K562 (cell line): Measurements from ENCODE around the gene CYSTM1. TPM values are rescaled to one million over a fixed set of nuclear protein-coding genes. Genes with fewer than 3 reads are reported as not detected.

ENCODE experiments used
- ATAC-seq: fragments of 200-7000 bp; cut with Tn5 transposase; 3 replicates; pipeline ENCODE4 v1.9.1; 2020; ENCODE audit warnings: moderate library complexity
- BruUV-seq: library from RNA; stranded (reverse); fragments of 400-500 nt; replicated peaks from 2 replicates; lab custom pipeline; 2021; lab: Mats Ljungman, UMichigan
- CTCF ChIA-PET: fragments of 300-600 bp; formaldehyde crosslinking; extraction: SDS; loops from one replicate; lab custom pipeline; 2021; ENCODE audit warnings: low intra/inter-chr PET ratio; lab: Yijun Ruan, JAX
- POLR2A ChIA-PET: fragments of 300-600, 350-650 bp; sonication (Branson Sonifier 250); formaldehyde crosslinking; extraction: SDS; loops from one replicate; lab custom pipeline; 2021; ENCODE audit warnings: antibody characterized with exemption, inconsistent platforms; lab: Yijun Ruan, JAX
- DNase-seq, 4 experiments: peaks; one replicate each; pipeline versions ENCODE4 v3.0.0 to v3.0.0-alpha.2; 2011 to 2018; ENCODE audit warnings: low spot score in 3 of 4, mixed read lengths in 3 of 4; ENCODE audit errors: extremely low read depth in 1 of 4
- FAIRE-seq: peaks from 2 replicates; lab custom pipeline; 2011; peaks lifted over from hg19 to GRCh38; lab: Jason Lieb, UNC
- H2AFZ ChIP-seq: 2 replicates; pipeline ENCODE4 v1.6.0; 2011; ENCODE audit warnings: low read depth, low read length, control low read depth, inconsistent platforms
- H3K27ac ChIP-seq: fragments of 200-600 bp; 3 replicates; pipeline ENCODE4 v1.8.0; 2011; ENCODE audit warnings: low read depth, mild to moderate bottlenecking, control low read depth, inconsistent platforms, low read length, moderate library complexity, mixed read lengths; ENCODE audit errors: extremely low read depth
- H3K27me3 ChIP-seq, 2 experiments: fragments of 300-600 bp in 1 of 2; 2 replicates in 1 of 2; 3 replicates in 1 of 2; pipeline versions ENCODE4 v1.6.0 to v1.8.0; 2011; ENCODE audit warnings: inconsistent platforms in 2 of 2, low read length in 2 of 2, mild to moderate bottlenecking in 1 of 2, mixed read lengths in 1 of 2, moderate library complexity in 1 of 2; ENCODE audit not compliant: control insufficient read depth in 2 of 2, insufficient read depth in 2 of 2
- H3K36me3 ChIP-seq: fragments of 300-600 bp; 3 replicates; pipeline ENCODE4 v1.8.0; 2011; ENCODE audit warnings: mild to moderate bottlenecking, low read length, inconsistent platforms; ENCODE audit not compliant: control insufficient read depth, insufficient read depth
- H3K4me1 ChIP-seq, 2 experiments: fragments of 200-600 bp in 1 of 2; replicated peaks in 1 of 2; 2 replicates in 1 of 2; 3 replicates in 1 of 2; pipeline versions ENCODE4 v1.5.1 to v1.8.0; 2011; ENCODE audit warnings: inconsistent platforms in 2 of 2, low read length in 2 of 2, mild to moderate bottlenecking in 1 of 2, mixed read lengths in 1 of 2, moderate library complexity in 1 of 2; ENCODE audit not compliant: control insufficient read depth in 2 of 2, insufficient read depth in 2 of 2
- H3K4me2 ChIP-seq: 2 replicates; pipeline ENCODE4 v1.6.1; 2011; ENCODE audit warnings: low read length, control low read depth, inconsistent platforms, mixed read lengths; ENCODE audit not compliant: insufficient read depth
- H3K4me3 ChIP-seq: fragments of 200-600 bp; sonication (generic), shearing (Covaris generic); 2 replicates; pipeline ENCODE4 v1.5.1; 2016; ENCODE audit warnings: control low read depth, inconsistent platforms
- H3K79me2 ChIP-seq: fragments of 200-600 bp; 3 replicates; pipeline ENCODE4 v1.8.0; 2011; ENCODE audit warnings: low read length, inconsistent platforms; ENCODE audit not compliant: control insufficient read depth, insufficient read depth
- H3K9ac ChIP-seq, 2 experiments: 2 replicates each; pipeline versions ENCODE4 v1.6.0 to v1.6.1; 2011; ENCODE audit warnings: low read depth in 2 of 2, low read length in 2 of 2, control low read depth in 1 of 2, inconsistent platforms in 1 of 2, mild to moderate bottlenecking in 1 of 2, mixed read lengths in 1 of 2; ENCODE audit not compliant: insufficient read depth in 1 of 2
- H3K9me1 ChIP-seq: one replicate; pipeline ENCODE4 v1.6.0; 2011; ENCODE audit warnings: inconsistent platforms, mild to moderate bottlenecking, low read length, moderate library complexity; ENCODE audit not compliant: control insufficient read depth, insufficient read depth
- H3K9me3 ChIP-seq: replicated peaks from 2 replicates; pipeline ENCODE4 v1.5.1; 2011; ENCODE audit warnings: low read depth, low read length, inconsistent platforms; ENCODE audit not compliant: control insufficient read depth, insufficient read depth
- H4K20me1 ChIP-seq: replicated peaks from 2 replicates; pipeline ENCODE4 v1.6.1; 2011; ENCODE audit warnings: low read length, inconsistent platforms, mixed read lengths; ENCODE audit not compliant: control insufficient read depth, insufficient read depth
- BHLHE40 ChIP-seq: IDR thresholded peaks from 2 replicates; pipeline ENCODE4 v1.6.1; 2011; ENCODE audit warnings: low read length, improper control_type of control experiment
- CTCF ChIP-seq, 3 experiments: IDR thresholded peaks in 2 of 3; conservative IDR thresholded peaks in 1 of 3; 2 replicates each; pipeline ENCODE4 v1.5.1; 2011 to 2012; ENCODE audit warnings: low read length in 3 of 3, mild to moderate bottlenecking in 3 of 3, control low read depth in 2 of 3, improper control_type of control experiment in 1 of 3, inconsistent platforms in 1 of 3, low read depth in 1 of 3, mixed read lengths in 1 of 3, moderate library complexity in 1 of 3; ENCODE audit not compliant: insufficient read depth in 2 of 3
- ETV5 ChIP-seq: sonication (generic); formaldehyde crosslinking; IDR thresholded peaks from 2 replicates; pipeline ENCODE4 v1.4.0; 2020; ENCODE audit warnings: low read depth, mild to moderate bottlenecking, missing genetic modification reagents
- GABPB2 ChIP-seq: fragments of 250-450 bp; sonication (Bioruptor Pico); conservative IDR thresholded peaks from 2 replicates; pipeline ENCODE4 v1.5.1; 2021; ENCODE audit warnings: mild to moderate bottlenecking
- HNRNPH1 ChIP-seq: fragments of 200-400 bp; formaldehyde crosslinking; optimal IDR thresholded peaks from 2 replicates; pipeline ENCODE3; 2017; ENCODE audit warnings: low read depth, mild to moderate bottlenecking, low read length, moderate library complexity
- KDM1A ChIP-seq, 2 experiments: fragments of 450-650 bp; IDR thresholded peaks; 2 replicates each; pipeline ENCODE4 v1.6.1; 2016; ENCODE audit warnings: mild to moderate bottlenecking in 2 of 2
- MBD2 ChIP-seq: sonication (generic); IDR thresholded peaks from 2 replicates; pipeline ENCODE4 v1.6.1; 2016; ENCODE audit warnings: low read depth, borderline replicate concordance
- TCF3 ChIP-seq: sonication (generic); formaldehyde crosslinking; IDR thresholded peaks from 2 replicates; pipeline ENCODE4 v1.4.0; 2020; ENCODE audit warnings: mild to moderate bottlenecking, missing genetic modification reagents
- TRIM25 ChIP-seq: fragments of 450-650 bp; IDR thresholded peaks from 2 replicates; pipeline ENCODE4 v1.7.0; 2016; ENCODE audit warnings: borderline replicate concordance
- ZC3H8 ChIP-seq: fragments of 450-650 bp; IDR thresholded peaks from 2 replicates; pipeline ENCODE4 v1.6.1; 2017
- WGBS: fragments of 100-300 bp; shearing (Covaris generic); methylation state at CpG from one replicate; pipeline ENCODE4 v1.1.6; 2016; ENCODE audit warnings: low coverage, mixed read lengths; ENCODE audit not compliant: insufficient coverage; ENCODE audit errors: missing lambda C conversion rate; 5-methylcytosine and 5-hydroxymethylcytosine counted together
- in situ Hi-C: fragments of 300-500 bp; cut with MboI; formaldehyde crosslinking; loops from 4 replicates; pipeline ENCODE4 v1.15.0; 2018; ENCODE audit warnings: inconsistent platforms, mixed read lengths
- intact Hi-C: fragments of 100-400 bp; cut with micrococcal nuclease; formaldehyde crosslinking; loops from 2 replicates; pipeline ENCODE4 v1.14.2; 2022
- polyA plus RNA-seq, 8 experiments: library from polyadenylated mRNA; depleted of rRNA in 4 of 8; stranded (reverse) in 5 of 8; unstranded in 3 of 8; fragments of >200 nt; fragmentation: Nextera tagmentation in 2 of 8; fragmentation: Illumina TruSeq in 1 of 8; extraction: Ambion mirVana in 2 of 8; extraction: Trizol in 1 of 8; gene quantifications; 2 replicates each; pipeline versions ENCODE4 v1.2.1 to v1.2.3, GENCODE V29; 2011 to 2014; ENCODE audit warnings: inconsistent platforms in 1 of 8, missing spikeins in 1 of 8
- total RNA-seq, 7 experiments: library from RNA; depleted of rRNA in 6 of 7; stranded (reverse); fragments of >200 nt in 6 of 7; fragmentation: Illumina TruSeq in 2 of 7; extraction: Trizol in 2 of 7; gene quantifications; 2 replicates each; pipeline versions ENCODE4 v1.2.1 to v1.2.3, GENCODE V29; 2011 to 2021; ENCODE audit warnings: low replicate concordance in 1 of 7
- TF ChIP-seq, protein P1 (sequence below): IDR thresholded peaks from 2 replicates; pipeline ENCODE4 v1.6.1; 2011; ENCODE audit warnings: borderline replicate concordance, low read depth, mild to moderate bottlenecking, moderate library complexity, low read length; ENCODE audit not compliant: insufficient read depth, poor library complexity, severe bottlenecking

CYSTM1 gene
- total and polyA plus RNA-seq, 9 of the 15 experiments (the other 6 are each of a cell fraction or from before 2014, with no cell fraction given) = 76.1 to 422 (median 108) TPM

DNA sequence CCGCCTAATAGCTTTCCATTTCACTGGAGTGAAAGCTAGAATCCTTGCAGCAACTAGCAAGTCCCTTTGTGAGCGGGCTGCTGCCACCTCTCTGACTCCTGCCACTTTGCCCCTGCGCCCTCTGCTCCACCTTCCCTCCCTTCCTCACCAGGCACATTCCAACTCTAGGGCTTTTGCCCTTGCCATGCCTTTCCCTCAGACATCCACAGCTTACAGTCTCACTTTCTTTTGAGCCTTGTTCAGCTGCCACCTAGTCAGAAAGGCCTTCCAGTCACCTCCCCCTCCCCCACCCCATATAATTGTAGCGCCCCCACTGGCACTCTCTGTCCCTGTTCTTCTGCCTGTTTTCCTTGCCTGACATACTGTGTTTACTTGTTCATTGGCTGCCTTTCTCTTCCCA, 31.0 kb downstream of the CYSTM1 start:
- intact Hi-C loops = no loop called here
- Histone ChIP-seq H3K36me3 (peaks cover 36% of the 10 kb centered on the region; the same call in 2 of the 3 replicates), H3K27me3 (no peaks in the 10 kb centered on the region), H3K4me2 (no peak overlapping the region), H3K27ac (no peak overlapping the region), H2AFZ (no peak overlapping the region), H3K4me1 (peaks cover 8 to 10% of the 10 kb centered on the region in 2 experiments; a peak in 3 of 5 replicates), H4K20me1 (no peaks in the 10 kb centered on the region; the same call in 1 of the 2 replicates), H3K9me3 (no peaks in the 10 kb centered on the region), H3K79me2 (peaks cover 53% of the 10 kb centered on the region), H3K4me3 (no peak overlapping the region), H3K9ac (no peak overlapping the region), H3K9me1 (no peaks in the 10 kb centered on the region)
- ATAC-seq = peak; percentile 72
- ChIA-PET POLR2A (interaction anchor here (0.5 to 3.2 kb wide), 6 partner anchors 11 to 137 kb away, joined by 3 to 17 read pairs (median 4); no protein-coding TSS in a partner anchor), CTCF (no interaction called here)
- DNase-seq = peak in 2 of 4 experiments; percentile 58 to 68
- FAIRE-seq = no peak
- WGBS = 90% methylated on average over 3 of the region's 4 CpGs
- in situ Hi-C loops = no loop called here
- TF ChIP-seq HNRNPH1 (no peak), ZC3H8 (no peak), GABPB2 (CRISPR knock-in tag) (no peak), CTCF (IDR thresholded peaks at IDR 0.05 in 2 of 3, conservative IDR thresholded peaks at IDR 0.05 in 1 of 3; ENCODE audit: insufficient read depth in 2 of 3, low read depth in 1 of 3, low read length in 3 of 3) (peak; percentile 15 to 45 (median 33); a peak in 3 of 6 replicates), ETV5 (no peak), MBD2 (no peak), KDM1A (IDR thresholded peaks at IDR 0.05) (peak in 1 of 2 experiments; percentile 60; a peak in 1 of 4 replicates), TCF3 (CRISPR knock-in tag) (no peak), TRIM25 (no peak), BHLHE40 (peak; percentile 55)
- TF ChIP-seq, protein P1, sequence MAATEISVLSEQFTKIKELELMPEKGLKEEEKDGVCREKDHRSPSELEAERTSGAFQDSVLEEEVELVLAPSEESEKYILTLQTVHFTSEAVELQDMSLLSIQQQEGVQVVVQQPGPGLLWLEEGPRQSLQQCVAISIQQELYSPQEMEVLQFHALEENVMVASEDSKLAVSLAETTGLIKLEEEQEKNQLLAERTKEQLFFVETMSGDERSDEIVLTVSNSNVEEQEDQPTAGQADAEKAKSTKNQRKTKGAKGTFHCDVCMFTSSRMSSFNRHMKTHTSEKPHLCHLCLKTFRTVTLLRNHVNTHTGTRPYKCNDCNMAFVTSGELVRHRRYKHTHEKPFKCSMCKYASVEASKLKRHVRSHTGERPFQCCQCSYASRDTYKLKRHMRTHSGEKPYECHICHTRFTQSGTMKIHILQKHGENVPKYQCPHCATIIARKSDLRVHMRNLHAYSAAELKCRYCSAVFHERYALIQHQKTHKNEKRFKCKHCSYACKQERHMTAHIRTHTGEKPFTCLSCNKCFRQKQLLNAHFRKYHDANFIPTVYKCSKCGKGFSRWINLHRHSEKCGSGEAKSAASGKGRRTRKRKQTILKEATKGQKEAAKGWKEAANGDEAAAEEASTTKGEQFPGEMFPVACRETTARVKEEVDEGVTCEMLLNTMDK = peak; percentile 66
- BruUV-seq = no TSS peak
